Smooth muscle cell (in vitro differentiated cells): ENCODE results near the gene USP44. TPM values are rescaled to one million over a fixed set of nuclear protein-coding genes. Genes with fewer than 3 reads are reported as not detected.
"Not testable (repeated sequence)": the region's sequence is repeated elsewhere in the genome, so short reads cannot be mapped to it uniquely, and the experiment has no call there.

Experiments
- DNase-seq: peaks from one replicate; lab custom pipeline; 2025; ENCODE audit not compliant: unreplicated experiment; lab: John Stamatoyannopoulos, UW
- H2AFZ ChIP-seq: fragments of 200-600 bp; sonication (generic); 2 replicates; pipeline ENCODE4 v1.6.0; 2016; ENCODE audit warnings: antibody characterized with exemption, low read depth, mild to moderate bottlenecking
- H3F3A ChIP-seq: fragments of 200-600 bp; sonication (generic); 2 replicates; pipeline ENCODE4 v1.6.0; 2017; ENCODE audit warnings: antibody characterized with exemption, low read depth
- H3K27ac ChIP-seq: fragments of 200-600 bp; sonication (generic); 2 replicates; pipeline ENCODE4 v1.5.1; 2016; ENCODE audit warnings: low read depth, mild to moderate bottlenecking
- H3K27me3 ChIP-seq: fragments of 200-600 bp; sonication (generic); 2 replicates; pipeline ENCODE4 v1.6.1; 2016; ENCODE audit warnings: low read depth, mild to moderate bottlenecking
- H3K36me3 ChIP-seq: fragments of 200-600 bp; sonication (generic); 2 replicates; pipeline ENCODE4 v1.5.1; 2016; ENCODE audit warnings: low read depth
- H3K4me1 ChIP-seq: fragments of 200-600 bp; sonication (generic); 2 replicates; pipeline ENCODE4 v1.5.1; 2016; ENCODE audit warnings: low read depth
- H3K4me2 ChIP-seq: fragments of 200-600 bp; sonication (generic); 2 replicates; pipeline ENCODE4 v1.6.0; 2016; ENCODE audit warnings: mild to moderate bottlenecking
- H3K4me3 ChIP-seq: fragments of 200-600 bp; sonication (generic); 2 replicates; pipeline ENCODE4 v1.5.1; 2016; ENCODE audit warnings: mild to moderate bottlenecking
- H3K79me2 ChIP-seq: fragments of 200-600 bp; sonication (generic); 2 replicates; pipeline ENCODE4 v1.6.0; 2016; ENCODE audit warnings: low read depth, mild to moderate bottlenecking
- H3K9ac ChIP-seq: fragments of 200-600 bp; sonication (generic); 2 replicates; pipeline ENCODE4 v1.6.0; 2016; ENCODE audit warnings: low read depth
- H3K9me3 ChIP-seq: fragments of 200-600 bp; sonication (generic); replicated peaks from 2 replicates; pipeline ENCODE4 v1.5.1; 2016; ENCODE audit warnings: low read depth
- H4K20me1 ChIP-seq: fragments of 200-600 bp; sonication (generic); 2 replicates; pipeline ENCODE4 v1.6.0; 2016; ENCODE audit warnings: low read depth
- CTCF ChIP-seq: fragments of 200-600 bp; sonication (generic); IDR thresholded peaks from 2 replicates; pipeline ENCODE4 v1.5.1; 2017; ENCODE audit warnings: borderline replicate concordance, mild to moderate bottlenecking, antibody characterized with exemption; ENCODE audit not compliant: insufficient read depth, poor library complexity, severe bottlenecking
- WGBS: methylation state at CpG from one replicate; pipeline ENCODE4 v1.1.7; 2016; ENCODE audit warnings: low lambda C conversion rate; 5-methylcytosine and 5-hydroxymethylcytosine counted together
- polyA plus RNA-seq: library from polyadenylated mRNA; unstranded; fragments of >200 nt; fragmentation: Nextera tagmentation; extraction: Ambion mirVana; gene quantifications from 2 replicates; pipeline ENCODE4 v1.2.1, GENCODE V29; 2016
- total RNA-seq: library from RNA; depleted of rRNA; stranded (reverse); fragments of >200 nt; gene quantifications from 2 replicates; pipeline ENCODE4 v1.2.3, GENCODE V29; 2014

USP44 gene
- total and polyA plus RNA-seq, 2 experiments from 2014 or later: 0.10 TPM; not detected in 1

- DNase-seq: no peak
- no peak overlapping the region for H3K27ac ChIP-seq
- H3F3A ChIP-seq: no peaks in the 10 kb centered on the region
- H4K20me1 ChIP-seq: no peaks in the 10 kb centered on the region
- H3K4me3 ChIP-seq: no peak overlapping the region
- H3K4me1 ChIP-seq: peaks cover 13% of the 10 kb centered on the region
- H3K79me2 ChIP-seq: no peaks in the 10 kb centered on the region
- no peak for TF ChIP-seq CTCF
- no peak overlapping the region for H3K9ac ChIP-seq
- H3K27me3 ChIP-seq: peaks cover 7% of the 10 kb centered on the region
- H3K9me3 ChIP-seq: no peaks in the 10 kb centered on the region
- peak overlapping the region; percentile 63 for H3K4me2 ChIP-seq
- peak overlapping the region; percentile 69 for H2AFZ ChIP-seq
- no peaks in the 10 kb centered on the region for H3K36me3 ChIP-seq
- 40% methylated on average over 10 of the region's 10 CpGs for WGBS
These were observed 22.8 kb upstream of the USP44 start for GRCh38 chr12:95573951-95574576.

GRCh38 chr12:95571369-95571768, 20.1 kb upstream of the USP44 start:
- Histone ChIP-seq H3K27ac (no peak overlapping the region), H4K20me1 (no peaks in the 10 kb centered on the region), H3K36me3 (no peaks in the 10 kb centered on the region), H3K9ac (no peak overlapping the region), H2AFZ (no peak overlapping the region), H3K9me3 (no peaks in the 10 kb centered on the region), H3K4me1 (peaks cover 13% of the 10 kb centered on the region), H3K27me3 (peaks cover 7% of the 10 kb centered on the region), H3K4me3 (no peak overlapping the region), H3K4me2 (no peak overlapping the region), H3K79me2 (no peaks in the 10 kb centered on the region), H3F3A (no peaks in the 10 kb centered on the region)
- TF ChIP-seq CTCF: no peak
- WGBS: 95% methylated on average over 2 of the region's 2 CpGs
- DNase-seq: no peak

- H3K9me3 ChIP-seq, H3K79me2 ChIP-seq, H3K27me3 ChIP-seq, H3K4me2 ChIP-seq, H2AFZ ChIP-seq, H3F3A ChIP-seq, H3K36me3 ChIP-seq, H3K9ac ChIP-seq, H3K27ac ChIP-seq, DNase-seq, H3K4me1 ChIP-seq, H4K20me1 ChIP-seq, H3K4me3 ChIP-seq: not testable (repeated sequence)
- WGBS: 95% methylated on average over 10 of the region's 10 CpGs
These were observed 16.8 kb upstream of the USP44 start for GRCh38 chr12:95568045-95568444.

- TF ChIP-seq CTCF: no peak
- H2AFZ ChIP-seq: no peak overlapping the region
- H3K4me3 ChIP-seq: no peak overlapping the region
- H3K4me1 ChIP-seq: no peaks in the 10 kb centered on the region
- H3K79me2 ChIP-seq: no peaks in the 10 kb centered on the region
- no peak overlapping the region for H3K4me2 ChIP-seq
- no peak for DNase-seq
- H3K27ac ChIP-seq: no peak overlapping the region
- H4K20me1 ChIP-seq: no peaks in the 10 kb centered on the region
- no peaks in the 10 kb centered on the region for H3K9me3 ChIP-seq
- no peak overlapping the region for H3K9ac ChIP-seq
- peaks cover 14% of the 10 kb centered on the region for H3K27me3 ChIP-seq
- 74% methylated on average over 1 of the region's 1 CpG for WGBS
- no peaks in the 10 kb centered on the region for H3K36me3 ChIP-seq
- no peaks in the 10 kb centered on the region for H3F3A ChIP-seq
These were observed 6.3 kb upstream of the USP44 start for GRCh38 chr12:95557625-95558024.
